Measurements from ENCODE around the gene CEP95.

CEP95 gene

DNA sequence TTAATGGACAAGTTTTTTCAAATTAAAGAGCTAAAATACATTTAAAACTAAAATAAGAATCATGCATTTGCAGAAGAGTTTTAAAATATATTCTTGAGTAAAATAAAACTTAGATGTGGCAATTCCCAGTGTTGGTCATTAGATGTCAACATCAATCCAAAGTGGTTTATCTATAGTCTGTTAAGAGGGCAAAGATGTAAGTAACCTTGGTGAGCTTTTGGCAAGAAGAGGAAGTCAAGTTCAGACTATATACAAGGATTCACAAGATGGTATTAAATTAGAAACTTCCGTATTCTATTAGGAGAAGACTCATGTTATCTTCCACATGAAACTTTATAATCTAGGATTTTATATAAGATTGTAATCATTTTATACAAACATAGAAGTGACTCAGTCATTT is 73.1 kb downstream of the CEP95 start:
- DNase-seq = no peak

DNA sequence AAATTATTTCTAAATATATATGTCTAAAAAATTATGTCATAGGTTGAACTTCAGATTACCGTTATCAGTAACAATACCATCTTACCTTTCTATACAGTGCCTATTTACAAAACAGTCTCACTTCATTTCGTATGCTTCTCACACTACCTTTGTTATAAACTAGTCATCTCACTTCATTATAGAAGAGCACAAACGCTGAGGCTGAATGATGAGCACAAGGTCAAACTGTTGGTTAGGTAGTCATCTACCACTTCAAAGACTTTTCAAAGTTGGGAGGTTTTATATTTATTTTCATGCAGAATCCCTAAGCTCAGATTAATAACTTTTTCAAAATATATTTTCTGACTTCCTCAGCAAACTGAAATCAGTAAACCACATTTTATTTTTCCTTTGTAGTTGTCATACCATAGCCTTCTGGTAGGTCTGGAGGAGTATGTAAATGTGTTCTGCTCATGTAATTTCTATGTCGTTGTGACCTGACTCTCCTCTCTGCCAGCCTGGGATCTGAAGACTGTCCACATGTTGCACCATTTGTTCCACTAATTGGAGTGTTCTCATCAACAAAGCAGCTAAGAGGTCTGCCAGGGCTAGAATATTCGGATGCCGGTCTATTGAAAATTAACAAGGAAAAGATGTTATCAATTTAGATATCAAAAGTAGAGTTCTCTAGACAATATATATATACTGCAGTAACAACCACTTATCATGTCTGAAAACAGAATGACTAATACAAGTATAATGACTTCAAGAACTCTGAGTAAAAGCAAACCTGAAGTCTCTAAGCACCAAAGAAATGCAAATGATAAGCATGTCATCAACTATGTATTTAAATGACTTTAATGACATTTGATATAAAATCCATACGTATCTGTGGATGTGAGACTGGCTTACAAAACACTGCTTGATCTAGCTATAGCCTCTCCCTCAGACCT is 73.9 kb downstream of the CEP95 start:
- DNase-seq = no peak

DNA sequence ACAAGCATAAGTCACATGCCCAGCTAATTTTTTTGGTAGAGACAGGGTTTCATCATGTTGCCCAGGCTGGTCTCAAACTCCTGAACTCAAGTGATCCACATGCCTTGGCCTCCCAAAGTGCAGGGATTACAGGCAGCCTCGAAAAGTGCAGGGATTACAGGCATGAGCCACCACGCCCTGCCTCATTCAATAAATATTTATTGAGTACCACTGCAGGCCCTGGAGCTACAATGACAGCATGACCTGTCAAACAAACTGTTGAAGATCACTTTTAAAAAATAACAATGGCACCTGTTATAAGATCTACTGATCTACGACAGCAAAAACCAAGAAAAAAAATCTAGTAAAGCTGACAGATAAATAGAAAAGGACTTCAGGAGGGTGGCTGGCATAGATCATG is 76.3 kb downstream of the CEP95 start:
- DNase-seq = no peak

DNA sequence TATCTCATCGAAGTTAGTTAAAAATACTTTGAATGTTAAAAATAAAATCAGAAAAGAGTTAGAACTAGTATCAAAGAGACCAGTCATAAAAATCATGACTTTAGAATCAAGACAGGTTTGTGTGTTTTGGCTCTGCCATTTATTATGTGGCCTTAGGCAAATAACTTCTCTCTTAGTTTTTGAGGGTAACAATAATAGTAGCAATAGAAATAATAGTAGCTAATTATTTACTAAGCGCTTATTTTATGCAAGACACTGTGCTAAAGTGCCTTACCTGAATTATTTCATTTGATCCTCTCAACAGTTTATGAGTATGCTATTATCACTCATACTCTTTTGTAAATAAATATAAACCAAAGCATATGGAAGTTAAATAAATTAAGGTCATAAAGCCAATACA is 78.4 kb downstream of the CEP95 start:
- DNase-seq = no peak

Data from NCI-H446 treated with DMSO at 0.1 percent for 48 hours (cell line).